Central memory CD4-positive, alpha-beta T cell (primary cell): ENCODE measurements around the gene LRMDA.

Experiments
- DNase-seq: peaks from one replicate; pipeline ENCODE4 v3.0.0; 2022

The LRMDA gene

DNA sequence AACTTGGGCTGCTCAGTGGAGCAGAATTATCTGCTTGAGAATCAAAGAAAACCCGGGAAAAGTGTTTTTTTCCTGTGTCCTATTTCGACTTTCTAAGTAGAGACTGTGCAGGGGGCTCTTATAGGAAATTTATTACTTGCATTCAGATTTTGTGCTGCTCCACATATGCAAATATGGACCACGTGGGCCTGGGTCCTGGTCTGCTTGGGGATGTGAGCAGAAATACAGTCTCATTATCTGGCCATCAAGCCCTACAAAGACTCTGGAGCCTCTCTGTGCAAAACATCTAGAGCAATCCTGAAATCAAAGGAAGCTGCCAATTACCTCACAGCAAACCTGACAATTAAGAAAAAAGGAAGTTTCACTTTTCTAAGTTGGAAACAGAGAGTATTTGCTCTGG, 216.9 kb downstream of the LRMDA start:
- DNase-seq: no peak

- no peak for DNase-seq
Measured at GRCh38 chr10:75648854-75649253, 217.4 kb downstream of the LRMDA start.

DNA sequence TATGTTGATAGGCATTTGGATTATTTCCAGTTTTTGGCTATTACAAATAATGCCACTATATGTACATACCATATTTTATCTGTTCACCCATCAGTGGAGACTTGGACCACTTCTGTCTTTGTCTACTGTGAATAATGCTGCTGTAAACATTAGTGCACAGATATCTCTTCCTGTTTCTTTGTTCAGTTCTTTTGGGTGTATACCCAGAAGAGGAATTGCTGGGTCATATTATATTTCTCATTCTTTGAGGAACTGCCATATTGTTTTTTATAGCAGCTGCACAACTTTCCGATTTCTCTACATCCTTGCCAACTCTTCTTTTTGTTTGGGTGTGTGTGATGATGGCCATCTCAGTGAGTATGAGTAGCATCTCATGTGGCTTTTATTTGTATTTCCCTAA, 218.0 kb downstream of the LRMDA start:
- no peak for DNase-seq

GRCh38 chr10:75650648-75651047, 219.2 kb downstream of the LRMDA start:
- DNase-seq: no peak

GRCh38 chr10:75651417-75651816, 220.0 kb downstream of the LRMDA start:
- no peak for DNase-seq

DNA sequence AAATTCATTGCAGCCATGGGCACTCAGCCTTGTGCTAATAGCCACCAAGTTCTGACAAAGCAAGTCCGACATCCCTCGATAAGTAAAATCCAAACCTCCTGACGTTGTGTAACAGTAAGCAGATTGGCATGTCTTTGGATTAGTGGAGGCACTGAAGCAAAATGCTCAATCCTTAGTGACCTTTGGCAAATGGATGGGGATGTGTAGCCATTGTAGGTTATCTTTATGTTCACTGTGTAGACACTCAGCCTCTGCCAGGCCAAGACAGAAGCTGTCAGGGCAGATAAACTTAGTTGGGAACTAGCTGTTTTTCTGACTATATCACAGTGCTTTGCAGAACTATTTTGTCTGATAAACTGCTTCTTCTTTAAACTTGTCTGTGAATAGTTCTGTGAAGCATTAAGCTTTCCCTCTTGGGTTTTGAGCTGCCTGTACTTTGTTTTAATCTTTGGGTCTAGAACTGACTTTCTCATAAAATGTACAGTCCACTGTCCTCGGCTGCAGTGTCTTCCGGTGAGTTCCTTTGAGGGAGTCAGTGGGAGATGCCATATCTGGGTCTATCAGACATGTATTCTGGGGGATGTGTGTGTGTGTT, 220.8 kb downstream of the LRMDA start:
- DNase-seq: no peak

- DNase-seq: no peak
Measured at GRCh38 chr10:75653761-75654160, 222.3 kb downstream of the LRMDA start.

DNA sequence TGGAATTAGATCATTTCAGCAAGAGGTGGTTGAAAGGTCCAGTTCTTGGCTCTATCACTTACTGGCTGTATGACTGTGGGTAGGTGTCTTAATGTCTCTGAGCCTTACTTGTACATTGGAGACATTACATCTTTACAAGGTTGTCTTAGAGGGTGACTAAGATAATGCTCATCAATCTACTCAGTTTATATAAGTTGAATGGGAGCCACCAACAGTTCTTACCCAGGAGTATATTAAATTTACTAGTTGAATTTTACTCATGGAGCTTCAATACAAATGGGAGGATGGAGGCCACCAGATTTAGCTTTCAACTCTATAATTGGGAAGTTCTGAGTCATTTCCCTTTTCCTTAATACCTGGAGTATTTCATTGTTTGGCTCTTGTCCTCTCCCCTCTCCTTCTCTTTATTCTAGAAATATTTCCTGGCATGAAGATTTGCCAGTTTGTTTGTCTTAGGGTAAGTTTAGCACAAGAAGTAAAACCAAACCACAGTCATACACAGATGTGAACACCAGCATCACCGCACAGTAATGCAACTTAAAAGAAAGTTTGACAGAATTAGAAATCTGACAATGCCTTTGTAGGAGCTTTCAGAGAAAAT, 222.8 kb downstream of the LRMDA start:
- no peak for DNase-seq

GRCh38 chr10:75654772-75655171, 223.3 kb downstream of the LRMDA start:
- no peak for DNase-seq

DNA sequence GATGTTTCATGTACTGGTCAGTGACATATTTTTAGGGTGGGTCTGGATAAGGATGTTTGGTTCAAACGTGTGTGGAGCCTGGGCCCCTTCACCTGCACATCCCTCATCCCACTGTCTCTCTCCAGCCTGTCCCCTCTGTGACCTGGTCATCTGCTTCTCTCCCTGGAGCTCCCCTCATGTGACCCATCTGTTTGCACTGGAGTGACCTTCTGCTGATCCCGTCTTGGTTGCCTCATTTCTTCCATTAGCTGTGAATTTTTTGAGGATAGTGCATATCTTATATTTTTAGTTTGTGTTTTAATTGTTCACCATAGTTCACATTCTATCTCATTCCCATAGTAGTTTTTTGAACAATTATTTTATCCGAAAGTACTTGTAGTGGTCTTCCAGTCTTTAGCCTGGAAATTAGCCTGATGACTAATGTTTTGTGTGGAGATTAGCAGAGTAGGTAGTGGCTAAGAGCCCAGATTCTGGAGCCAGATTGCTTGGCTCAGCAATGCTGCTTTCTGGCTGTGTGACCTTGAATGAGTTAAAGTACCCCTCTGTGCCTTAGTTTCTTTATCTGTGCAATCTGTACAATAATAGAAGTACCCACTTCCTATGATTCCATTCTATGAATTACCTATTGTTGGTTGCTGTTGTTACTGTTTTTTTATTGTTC, 224.5 kb downstream of the LRMDA start:
- DNase-seq: no peak

DNA sequence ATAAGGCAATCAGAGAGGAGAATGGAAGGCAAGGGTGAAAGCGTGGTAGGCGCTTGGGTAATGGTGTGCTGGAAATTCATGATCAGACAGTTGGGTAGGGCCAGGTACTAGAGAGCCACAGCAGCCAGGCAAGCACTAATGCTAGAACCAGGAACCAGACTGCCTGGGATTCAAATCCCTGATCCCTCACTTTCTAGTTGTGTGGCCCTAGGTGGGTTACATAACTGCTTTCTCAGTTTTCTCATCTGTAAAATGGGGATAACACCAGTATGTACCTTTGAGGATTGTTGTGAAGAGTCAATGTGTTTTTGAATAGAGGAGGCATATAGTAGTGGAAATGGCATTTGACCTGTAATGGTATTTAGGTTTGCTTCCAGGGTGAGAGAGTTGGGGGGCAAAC, 225.9 kb downstream of the LRMDA start:
- DNase-seq: no peak

DNA sequence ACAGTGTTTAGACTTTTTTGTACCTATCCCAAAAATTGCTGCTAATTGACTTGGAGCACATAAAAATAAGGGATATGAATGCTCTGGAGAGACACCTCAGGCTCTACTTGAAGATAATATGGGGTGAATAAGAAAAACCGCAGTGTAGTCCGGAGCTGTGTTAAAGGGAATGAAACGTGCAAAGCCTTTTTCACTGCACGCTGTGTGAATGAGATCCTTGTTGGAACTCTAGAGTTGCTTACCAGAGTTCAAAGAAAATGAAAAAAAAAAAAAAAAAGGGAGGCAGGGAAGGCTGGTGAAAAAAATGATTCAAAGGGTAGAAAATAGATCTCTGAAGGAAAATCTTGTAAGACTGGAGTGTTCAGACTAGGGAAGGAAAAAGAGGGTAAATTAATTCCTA, 226.6 kb downstream of the LRMDA start:
- no peak for DNase-seq

- no peak for DNase-seq
Measured at GRCh38 chr10:75658496-75658895, 227.1 kb downstream of the LRMDA start.

GRCh38 chr10:75658915-75659314, 227.5 kb downstream of the LRMDA start:
- no peak for DNase-seq

- no peak for DNase-seq
Measured at GRCh38 chr10:75660823-75661222, 229.4 kb downstream of the LRMDA start.

DNA sequence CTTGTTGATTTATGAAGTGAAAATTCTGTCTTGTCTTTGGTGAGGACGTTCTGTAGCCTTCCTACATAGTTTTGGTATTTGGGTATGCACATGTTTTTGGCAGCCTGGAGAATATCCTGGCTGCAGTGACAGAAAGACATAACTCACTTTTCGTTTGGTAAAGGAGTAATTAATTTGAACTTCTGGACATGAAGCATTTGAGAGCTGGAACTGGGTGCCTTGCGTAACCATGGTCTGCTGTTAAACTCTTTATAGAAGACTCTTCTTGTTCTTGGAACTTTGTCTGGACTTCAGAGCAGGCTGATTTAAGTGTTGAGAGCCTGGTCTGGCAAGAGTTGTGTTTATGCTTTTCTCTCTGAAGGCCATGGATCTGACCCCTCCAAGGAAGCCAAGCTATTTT, 231.3 kb downstream of the LRMDA start:
- DNase-seq: no peak

DNA sequence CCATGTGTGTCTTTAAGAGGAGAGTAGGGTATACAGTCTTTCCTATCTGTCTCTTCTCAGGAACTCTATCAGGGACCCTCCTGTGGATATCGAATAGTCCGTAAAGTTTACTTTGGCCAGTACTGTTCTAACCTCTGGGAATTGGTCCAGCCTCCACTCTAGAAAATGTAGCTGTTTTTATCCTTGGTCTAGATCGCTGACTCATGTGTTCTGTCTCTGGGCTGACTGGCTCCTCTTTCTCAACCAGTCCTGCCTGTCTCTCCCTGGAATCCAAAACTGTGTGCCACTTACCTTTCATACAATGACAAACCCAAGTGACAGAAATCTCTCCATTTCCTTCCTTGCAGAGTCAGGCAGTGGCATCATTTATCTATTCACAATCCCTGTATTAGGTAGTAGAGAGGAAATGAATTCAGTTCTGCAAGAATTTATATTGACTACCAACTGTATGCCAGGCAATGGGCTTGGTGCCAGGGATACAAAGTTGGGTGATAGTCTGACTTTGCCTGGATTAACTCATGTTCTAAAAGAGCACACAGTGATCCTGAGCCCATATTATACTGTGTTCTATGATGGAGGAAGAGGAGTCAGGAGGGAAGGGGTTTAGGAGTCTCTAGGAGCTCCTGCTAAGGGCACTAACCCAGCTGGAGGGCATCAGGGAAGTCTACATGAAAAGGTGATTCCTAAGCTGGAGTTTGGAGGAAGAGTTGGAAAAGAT, 232.7 kb downstream of the LRMDA start:
- DNase-seq: no peak

- DNase-seq: no peak
Measured at GRCh38 chr10:75664968-75665367, 233.5 kb downstream of the LRMDA start.

- no peak for DNase-seq
Measured at GRCh38 chr10:75665707-75666106, 234.3 kb downstream of the LRMDA start.

- DNase-seq: no peak
Measured at GRCh38 chr10:75672111-75672671, 240.8 kb downstream of the LRMDA start.

DNA sequence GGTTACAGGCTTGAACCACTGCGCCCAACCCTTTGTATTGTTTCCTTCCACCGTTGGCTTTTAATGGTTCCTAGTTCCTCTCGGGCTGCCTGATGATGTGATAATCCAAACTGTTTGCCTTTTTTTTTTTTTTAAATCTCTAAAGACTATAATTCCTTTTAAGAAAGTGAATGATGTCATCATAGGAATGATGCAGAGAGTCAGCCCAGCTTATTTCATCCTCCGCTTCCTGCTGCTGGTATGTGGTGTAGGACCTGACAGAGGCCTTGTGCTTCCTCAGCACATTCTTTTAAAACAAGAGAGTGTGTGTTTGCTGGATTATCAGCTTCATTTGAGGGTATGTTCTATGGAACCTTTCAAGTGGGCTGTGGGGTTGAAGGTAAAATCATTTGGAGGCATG, 241.4 kb downstream of the LRMDA start:
- no peak for DNase-seq

GRCh38 chr10:75677541-75677940, 246.1 kb downstream of the LRMDA start:
- no peak for DNase-seq

DNA sequence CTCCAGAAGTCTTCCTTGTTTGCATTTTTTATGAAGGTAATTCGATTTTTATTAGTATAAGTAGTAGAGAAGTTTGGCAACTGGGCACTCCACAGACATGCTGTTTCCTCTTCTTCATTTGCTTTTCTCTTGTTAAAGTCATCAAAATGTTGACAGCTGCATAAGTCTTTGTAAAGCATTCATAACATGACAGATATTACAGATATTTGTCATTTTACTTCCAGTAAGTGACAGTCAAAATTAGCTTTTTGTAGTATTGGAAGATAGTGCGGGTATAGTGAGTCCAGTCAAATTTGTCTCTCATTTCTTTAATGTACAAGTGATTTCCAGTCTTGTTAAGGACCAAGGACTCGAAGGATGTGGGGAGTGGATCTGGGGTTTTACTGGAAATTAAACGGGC, 247.1 kb downstream of the LRMDA start:
- DNase-seq: no peak

DNA sequence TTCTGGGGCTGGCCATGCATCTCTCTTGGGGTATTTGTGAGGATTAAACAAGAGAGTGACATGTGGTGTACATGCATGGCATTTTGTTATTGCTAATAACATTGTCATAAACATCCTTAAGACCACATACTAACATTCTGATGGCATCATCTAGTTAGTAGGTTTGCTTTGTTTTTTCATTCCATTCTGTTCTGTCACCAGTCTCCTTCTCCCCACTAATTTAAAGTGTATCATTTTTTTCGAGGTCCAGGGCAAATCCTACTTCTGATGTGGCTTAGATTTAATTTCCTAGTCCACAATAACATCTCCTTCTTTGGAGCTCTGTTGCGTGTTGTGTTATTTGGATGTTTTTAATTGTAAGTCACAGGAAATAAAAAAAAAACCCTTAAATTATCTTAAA, 248.1 kb downstream of the LRMDA start:
- DNase-seq: no peak
